ENCODE data around the gene POLD1.
A peak's percentile ranks its signal among the peaks of the same experiment; 100 is the strongest.
"Not testable (repeated sequence)": the region's sequence is repeated elsewhere in the genome, so short reads cannot be mapped to it uniquely, and the experiment has no call there.

Gene POLD1

GRCh38 chr19:50383852-50384684 lies at the start of gene POLD1:
TSS of gene POLD1 (plus strand) at chr19:50384347. CDS start at chr19:50398852, 14,505 bp downstream.
- peak; percentile 96 to 98 for DNase-seq (ENCODE audit: low read depth in 2 of 2, low spot score in 1 of 2)

DNA sequence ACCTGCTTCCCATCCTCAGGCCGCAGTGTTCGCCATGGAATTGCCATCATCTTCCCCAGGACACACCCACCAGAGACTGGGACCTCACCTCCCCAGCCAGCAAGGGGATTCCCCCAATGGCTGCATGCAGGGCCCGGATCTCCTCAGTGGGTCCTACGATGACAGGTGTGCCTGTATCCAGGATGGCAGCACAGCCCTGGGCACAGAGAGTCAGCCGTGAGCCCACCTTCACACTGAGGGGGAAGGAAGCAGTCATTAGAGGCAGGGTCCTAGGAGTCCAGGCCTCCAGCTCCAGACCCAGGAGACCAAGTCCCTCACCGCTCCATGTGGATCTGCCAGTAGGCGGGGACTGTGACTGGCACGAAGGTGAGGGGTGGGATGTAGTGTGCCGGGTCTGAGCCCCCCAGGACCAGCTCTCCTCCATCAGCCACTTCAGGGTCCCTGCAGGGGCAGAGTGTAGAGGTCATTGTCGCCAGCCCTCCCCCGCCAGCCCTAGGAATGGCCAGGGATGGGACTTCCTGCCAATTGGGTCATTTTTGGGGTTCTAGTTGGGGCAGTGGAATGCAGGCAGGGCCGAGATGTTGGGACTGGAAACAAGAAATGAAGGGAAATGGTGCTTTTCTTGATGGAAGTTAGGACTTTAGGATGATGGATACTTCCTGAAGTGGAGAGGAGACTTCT lies 49.3 kb upstream of the POLD1 start:
- DNase-seq (ENCODE audit: low read depth in 2 of 2, low spot score in 1 of 2), result no peak

- DNase-seq (ENCODE audit: low read depth in 2 of 2, low spot score in 1 of 2), result not testable (repeated sequence)
Measured at GRCh38 chr19:50337031-50337430, 47.1 kb upstream of the POLD1 start.

DNA sequence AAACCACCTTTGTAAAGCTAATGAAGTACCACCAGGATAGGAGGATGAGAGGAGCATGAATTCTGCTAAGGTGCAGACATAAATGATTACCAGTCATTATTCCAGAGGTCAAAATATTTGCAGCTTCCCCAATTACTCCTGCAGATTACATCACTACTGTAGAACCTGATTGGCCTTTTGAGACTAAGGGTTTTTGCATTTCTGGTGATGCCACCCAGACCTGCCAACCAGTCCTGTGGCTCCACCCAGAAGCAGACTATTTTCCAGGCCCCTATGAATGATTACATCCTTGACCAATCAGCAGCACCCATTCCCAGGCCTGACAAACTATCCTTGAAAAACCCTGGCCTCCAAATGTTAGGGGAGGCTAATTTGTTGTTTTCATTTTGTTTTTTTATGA lies 43.8 kb upstream of the POLD1 start:
- no peak for DNase-seq (ENCODE audit: low read depth in 2 of 2, low spot score in 1 of 2)

- no peak for DNase-seq (ENCODE audit: low read depth in 2 of 2, low spot score in 1 of 2)
Measured at GRCh38 chr19:50341091-50341564, 43.0 kb upstream of the POLD1 start.

DNA sequence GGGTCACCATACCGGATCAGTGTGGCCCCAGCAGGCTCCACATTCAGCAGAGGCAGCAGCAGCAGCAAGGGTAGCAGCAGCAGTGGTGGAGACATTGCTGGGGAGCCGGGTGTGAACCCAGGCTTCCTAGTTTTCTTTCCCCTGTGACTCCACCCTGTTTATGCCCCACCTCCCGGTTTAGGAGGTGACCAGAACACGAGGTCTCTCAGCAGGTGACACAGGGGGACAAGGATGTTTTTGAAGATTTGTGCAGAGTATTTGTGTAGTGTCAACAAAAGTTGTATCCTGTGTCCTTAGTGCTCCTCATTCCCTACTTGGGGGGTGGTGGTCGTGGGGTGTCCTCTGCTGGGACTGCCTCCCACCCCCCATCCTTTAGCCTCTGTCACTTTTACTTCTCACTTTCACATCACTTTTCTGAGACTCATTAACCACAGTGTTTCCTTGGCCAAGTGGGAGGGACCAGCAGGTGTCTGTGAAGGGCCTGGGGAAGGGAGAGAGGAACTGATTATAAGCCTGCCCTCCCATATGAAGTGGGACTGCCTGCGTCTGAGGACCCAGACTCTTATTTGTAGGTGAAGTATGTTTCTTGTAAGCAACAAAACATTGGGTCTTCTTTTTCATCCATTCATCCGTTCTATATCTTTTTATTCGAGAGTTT lies 39.4 kb upstream of the POLD1 start:
- no peak for DNase-seq (ENCODE audit: low read depth in 2 of 2, low spot score in 1 of 2)

DNA sequence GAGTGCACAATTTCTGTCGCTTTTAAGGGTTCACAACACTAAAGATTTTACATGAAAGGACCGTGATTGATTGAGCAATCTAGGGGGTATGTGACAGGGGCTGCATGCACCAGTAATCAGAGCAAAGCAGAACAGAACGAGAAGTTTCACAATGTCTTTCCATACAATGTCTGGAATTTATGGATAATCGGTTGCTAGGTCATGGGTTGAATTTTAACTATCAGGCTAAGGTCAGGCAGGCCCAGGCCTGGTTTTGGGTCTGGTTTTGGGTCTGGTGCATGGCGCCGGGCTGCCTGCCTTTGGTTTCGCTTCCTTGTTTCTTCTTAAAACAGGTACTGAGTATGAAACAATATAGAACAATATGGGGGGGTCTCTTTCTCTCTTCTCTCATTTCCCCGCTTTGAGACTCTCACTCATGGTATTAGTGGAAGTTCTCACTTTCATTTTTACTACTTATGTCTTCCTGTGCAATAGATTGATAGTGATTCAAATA lies 37.0 kb upstream of the POLD1 start:
- not testable (repeated sequence) for DNase-seq (ENCODE audit: low read depth in 2 of 2, low spot score in 1 of 2)

GRCh38 chr19:50349277-50350057 lies 34.7 kb upstream of the POLD1 start:
- no peak for DNase-seq (ENCODE audit: low read depth in 2 of 2, low spot score in 1 of 2)

DNA sequence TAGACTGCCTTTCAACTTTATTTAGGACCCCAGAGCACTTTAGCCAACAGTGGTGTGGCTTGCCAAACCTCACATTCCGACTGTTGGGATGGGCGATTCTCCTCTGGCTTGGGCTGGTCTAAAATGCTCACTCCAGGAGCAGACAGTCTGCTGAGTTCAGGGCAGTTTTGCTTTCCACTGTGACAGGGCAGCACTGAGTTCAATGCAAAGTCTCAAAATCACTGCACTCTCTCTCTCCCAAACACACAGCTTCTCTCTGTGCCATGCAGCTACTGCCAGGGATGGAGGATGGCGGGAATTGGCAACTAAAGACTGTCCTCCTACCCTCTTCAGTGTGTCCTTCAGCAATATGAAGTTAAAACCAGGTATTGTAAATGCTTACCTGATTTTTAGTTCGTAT lies 31.9 kb upstream of the POLD1 start:
- DNase-seq (ENCODE audit: low read depth in 2 of 2, low spot score in 1 of 2), result no peak

- not testable (repeated sequence) for DNase-seq (ENCODE audit: low read depth in 2 of 2, low spot score in 1 of 2)
Measured at GRCh38 chr19:50353487-50353880, 30.7 kb upstream of the POLD1 start.

GRCh38 chr19:50356691-50357177 lies 27.4 kb upstream of the POLD1 start:
- DNase-seq (ENCODE audit: low read depth in 2 of 2, low spot score in 1 of 2), result no peak

GRCh38 chr19:50357178-50358100 lies 26.7 kb upstream of the POLD1 start:
- peak; percentile 82 to 83 for DNase-seq (ENCODE audit: low read depth in 2 of 2, low spot score in 1 of 2)

DNA sequence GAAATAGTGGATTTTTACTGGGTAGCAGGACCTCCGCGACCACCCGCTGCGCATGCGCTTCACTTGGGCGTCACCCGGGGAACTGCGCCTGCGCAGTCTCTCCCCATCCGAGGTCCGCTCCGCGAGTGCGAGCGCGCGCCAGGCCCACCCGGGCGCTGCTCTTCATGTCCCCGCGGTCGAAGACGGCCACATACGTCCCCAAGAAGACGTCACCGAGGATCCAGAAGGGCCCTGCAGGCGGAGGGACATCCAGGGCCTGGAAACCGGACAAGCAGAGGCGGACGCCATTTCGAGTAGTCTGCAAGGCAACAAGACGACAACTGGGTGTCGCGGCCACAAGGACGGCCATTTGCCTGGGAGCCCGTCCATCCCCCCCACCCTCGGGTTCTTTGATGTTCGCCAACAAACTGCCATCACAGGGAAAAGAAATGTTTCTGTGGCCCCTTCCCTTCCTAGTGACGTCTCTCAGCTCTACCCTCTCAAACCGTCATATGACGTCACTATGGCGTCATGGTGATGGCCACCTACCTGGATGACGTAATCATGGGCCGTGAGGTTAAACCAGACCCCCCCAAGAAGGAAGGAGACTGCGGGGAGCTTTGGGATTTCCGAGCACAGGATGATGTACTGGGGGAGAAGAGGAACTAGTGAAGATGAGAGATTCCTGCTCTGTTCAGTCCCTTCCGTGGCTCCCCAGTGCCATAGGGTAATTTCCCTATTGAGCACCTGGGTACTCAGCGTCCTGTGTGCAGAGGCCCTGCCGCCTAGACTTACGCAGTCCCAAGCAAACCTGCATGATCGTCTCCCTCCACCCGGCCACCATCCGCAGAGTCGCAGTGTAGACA lies 25.4 kb upstream of the POLD1 start:
- no peak for DNase-seq (ENCODE audit: low read depth in 2 of 2, low spot score in 1 of 2)

DNA sequence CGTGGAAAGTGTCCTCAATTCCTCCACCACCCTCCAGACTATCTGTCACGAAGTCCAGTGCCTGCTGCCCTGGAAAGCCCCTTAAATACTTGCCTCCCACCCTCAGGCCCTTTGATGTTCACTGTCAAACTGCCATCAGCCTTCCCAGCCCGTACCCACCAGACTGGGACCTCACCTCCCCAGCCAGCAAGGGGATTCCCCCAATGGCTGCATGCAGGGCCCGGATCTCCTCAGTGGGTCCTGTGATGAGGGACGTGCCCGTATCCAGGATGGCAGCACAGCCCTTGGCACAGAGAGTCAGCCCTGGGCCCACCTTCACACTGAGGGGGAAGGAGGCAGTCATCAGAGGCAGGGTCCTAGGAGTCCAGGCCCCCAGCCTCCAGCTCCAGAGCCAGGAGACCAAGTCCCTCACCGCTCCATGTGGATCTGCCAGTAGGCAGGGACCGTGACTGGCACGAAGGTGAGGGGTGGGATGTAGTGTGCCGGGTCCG lies 24.8 kb upstream of the POLD1 start:
- DNase-seq (ENCODE audit: low read depth in 2 of 2, low spot score in 1 of 2), result no peak

DNA sequence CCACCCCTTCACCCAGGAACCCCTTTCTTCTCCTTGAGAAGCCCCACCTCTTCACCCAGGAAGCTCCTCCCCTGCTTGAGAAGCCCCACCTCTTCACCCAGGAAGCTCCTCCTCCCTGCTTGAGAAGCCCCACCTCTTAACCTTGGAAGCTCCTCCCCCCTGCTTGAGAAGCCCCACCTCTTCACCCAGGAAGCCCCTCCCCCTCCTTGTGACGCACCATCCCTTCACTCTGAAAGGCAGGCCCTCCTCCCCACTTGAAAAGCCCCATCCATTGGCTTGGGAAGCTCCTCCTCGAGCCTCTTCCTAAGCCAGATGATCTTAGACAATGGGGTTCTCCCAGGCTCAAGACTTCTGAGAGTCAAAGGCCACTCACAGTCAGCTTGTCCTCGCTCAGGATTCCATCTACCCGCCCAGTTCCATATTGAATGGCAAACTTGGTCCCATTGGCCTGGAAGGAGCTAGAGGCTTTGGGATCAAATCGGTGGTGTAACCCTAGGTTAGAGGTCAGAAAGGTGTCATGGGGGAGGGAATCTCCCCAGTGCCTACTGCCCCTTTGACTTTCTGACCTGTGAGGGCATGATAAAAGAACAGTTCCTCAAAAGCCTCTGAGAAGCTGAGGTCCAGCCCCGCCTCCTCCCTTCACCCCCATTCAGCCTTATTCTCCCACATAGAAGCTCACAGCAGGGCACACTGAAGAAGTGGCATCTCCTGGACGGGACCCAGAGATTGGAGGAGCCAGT lies 22.7 kb upstream of the POLD1 start:
- DNase-seq (ENCODE audit: low read depth in 2 of 2, low spot score in 1 of 2), result no peak

- DNase-seq (ENCODE audit: low read depth in 2 of 2, low spot score in 1 of 2), result no peak
Measured at GRCh38 chr19:50362030-50362412, 22.1 kb upstream of the POLD1 start.

GRCh38 chr19:50362656-50363424 lies 21.3 kb upstream of the POLD1 start:
- no peak for DNase-seq (ENCODE audit: low read depth in 2 of 2, low spot score in 1 of 2)

All from stimulated activated CD8-positive, alpha-beta memory T cell treated with anti-CD3 and anti-CD28 coated beads, Interleukin-4, amount 100 ng/mL, for 4 hours (primary cell).